Heart left ventricle (tissue), 16 donors: Measurements from ENCODE around the gene RIN3. TPM values are rescaled to one million over a fixed set of nuclear protein-coding genes. Genes with fewer than 3 reads are reported as not detected.

ENCODE experiments used
- ATAC-seq, 4 donors: fragments of 200-7000 bp; cut with Tn5 transposase; one replicate each; pipeline ENCODE4 v1.9.1; 2020 to 2022; ENCODE audit warnings: moderate library complexity in 4 of 4, mild to moderate bottlenecking in 3 of 4, moderate number of reproducible peaks in 1 of 4
- DNase-seq, 5 donors: peaks; one replicate each; pipeline ENCODE4 v3.0.0-alpha.2; 2020
- H3K27ac ChIP-seq, 12 donors: fragments of 200-600 bp; sonication (generic) in 4 of 12; one replicate each; pipeline versions ENCODE4 v1.5.0 to v1.8.0; 2016 to 2022; ENCODE audit warnings: mild to moderate bottlenecking in 2 of 12
- H3K27me3 ChIP-seq, 9 donors: fragments of 200-600 bp; sonication (generic) in 2 of 9; one replicate each; pipeline versions ENCODE4 v1.5.1 to v1.8.0; 2016 to 2022; ENCODE audit warnings: mild to moderate bottlenecking in 3 of 9
- H3K36me3 ChIP-seq, 9 donors: fragments of 200-600 bp; sonication (generic) in 2 of 9; one replicate each; pipeline versions ENCODE4 v1.5.0 to v1.8.0; 2018 to 2022; ENCODE audit warnings: mild to moderate bottlenecking in 2 of 9
- H3K4me1 ChIP-seq, 12 donors: fragments of 200-600 bp; sonication (generic) in 4 of 12; one replicate each; pipeline versions ENCODE4 v1.5.0 to v1.8.0; 2016 to 2022; ENCODE audit warnings: mild to moderate bottlenecking in 3 of 12
- H3K4me3 ChIP-seq, 12 donors: fragments of 200-600 bp; sonication (generic) in 4 of 12; one replicate each; pipeline versions ENCODE4 v1.5.0 to v1.8.0; 2017 to 2022; ENCODE audit warnings: mild to moderate bottlenecking in 9 of 12, moderate library complexity in 4 of 12
- H3K9me3 ChIP-seq, 12 donors: fragments of 200-600 bp; sonication (generic) in 4 of 12; one replicate each; pipeline versions ENCODE4 v1.5.0 to v1.8.0; 2016 to 2022; ENCODE audit warnings: mild to moderate bottlenecking in 1 of 12
- CTCF ChIP-seq, 12 donors: fragments of 200-600 bp; sonication (generic) in 4 of 12; IDR thresholded peaks; one replicate each; pipeline versions ENCODE4 v1.5.0 to v1.8.0; 2018 to 2022; ENCODE audit warnings: antibody characterized with exemption in 12 of 12, mild to moderate bottlenecking in 5 of 12
- POLR2A ChIP-seq, 2 donors: fragments of 450-650 bp; IDR thresholded peaks; one replicate each; pipeline ENCODE4 v1.6.1; 2017; ENCODE audit warnings: antibody characterized with exemption in 2 of 2, mild to moderate bottlenecking in 2 of 2, moderate library complexity in 2 of 2
- WGBS, 4 donors: extraction: QIAGEN DNeasy Blood & Tissue Kit in 2 of 4; methylation state at CpG; one replicate each; pipeline versions ENCODE4 v1.1.5 to v1.1.7; 2013 to 2018; 5-methylcytosine and 5-hydroxymethylcytosine counted together
- intact Hi-C, 10 donors: fragments of 100-400 bp; cut with DNase I; formaldehyde crosslinking; loops; one replicate each; pipeline versions ENCODE4 v1.11.1 to v1.14.2; 2022
- polyA plus RNA-seq, 2 donors: library from polyadenylated mRNA; stranded (reverse); fragments of 200-250 nt; gene quantifications; one replicate each; pipeline ENCODE4 v1.2.3, GENCODE V29; 2013
- total RNA-seq, 9 donors: library from RNA; depleted of rRNA in 2 of 9; stranded (reverse); fragments of >200 nt in 2 of 9; fragmentation: NEBNext Ultra II Directional in 3 of 9; extraction: Animal tissue kit (Norgen Biotek cat#: 25700) in 3 of 9; gene quantifications; one replicate each; pipeline versions ENCODE4 v1.1.0 to v1.2.4, GENCODE V29; 2016 to 2023
- donor health status: ischemic (EF 13 %, LVEDD 7.1; RV severe dilation, severe dysfunction).
- donor health status: healthy with polysubstance abuse.
- donor health status: DM: no; HTN: yes; CAD: no.
- donor health status: DM: no; HTN: no; CAD: no.
- donor health status: ischemic (EF 25% LVEDD 6.9; RV normal size, moderate dysfunction).
- donor health status: ischemic (EF 25% LVEDD 5.7; RV mildly dilated, moderate dysfunction).
- donor health status: healthy.
- donor health status: DM: yes; HTN: yes; CAD: no.
- donor health status: ischemic (EF 35%, LVEDD 5.7; RV mildly dilated, moderate dysfunction).
- donor health status: nonischemic (EF 11% LVEDD 7.7; RV severe dilation, severe dysfunction).
- donor health status: DM: yes; HTN: yes; CAD: no.
- donor health status: PGD.
- donor health status: ischemic (EF 29% LVEDD 5.4; RV normal size, mild dysfunction).
- donor health status: nonischemic (EF 23%, LVEDD 6.1; RV moderate dilation, normal function).

RIN3 gene
- total and polyA plus RNA-seq, 11 donors, result 8.6 to 37.0 (median 12.7) TPM

- no peak for DNase-seq
- intact Hi-C loops, result loop anchor here in 1 of 10 donors (10.0 kb wide), 1 partner anchor 83 kb away; no protein-coding TSS in a partner anchor
- no peak for ATAC-seq
- TF ChIP-seq POLR2A (IDR thresholded peaks at IDR 0.05) (no peak), CTCF (IDR thresholded peaks at IDR 0.05) (no peak)
- no peak overlapping the region for H3K27ac ChIP-seq
- H3K36me3 ChIP-seq, result no peaks in the 10 kb centered on the region
- no peak overlapping the region for H3K4me3 ChIP-seq
- H3K9me3 ChIP-seq, result peaks cover 0 to 23% (median 0%) of the 10 kb centered on the region in 12 donors
- H3K4me1 ChIP-seq, result peaks cover 0 to 50% (median 13%) of the 10 kb centered on the region in 12 donors
- H3K27me3 ChIP-seq, result no peaks in the 10 kb centered on the region
Observed at GRCh38 chr14:92591346-92591745, 77.8 kb downstream of the RIN3 start.

GRCh38 chr14:92595267-92595666 lies 81.7 kb downstream of the RIN3 start:
- Histone ChIP-seq H3K4me1 (peaks cover 0 to 22% (median 0%) of the 10 kb centered on the region in 12 donors), H3K4me3 (no peak overlapping the region), H3K9me3 (peaks cover 0 to 35% (median 0%) of the 10 kb centered on the region in 12 donors), H3K27me3 (no peaks in the 10 kb centered on the region), H3K27ac (no peak overlapping the region), H3K36me3 (no peaks in the 10 kb centered on the region)
- DNase-seq (no peak), ATAC-seq (no peak)
- TF ChIP-seq CTCF (IDR thresholded peaks at IDR 0.05) (no peak), POLR2A (IDR thresholded peaks at IDR 0.05) (no peak)
- 93 to 99% (median 96%) methylated on average over 3 of the region's 3 CpGs for WGBS, 4 donors
- intact Hi-C loops, result loop anchor here in 2 of 10 donors (5.0 to 10.0 kb wide), 2 partner anchors 80 to 82 kb away; no protein-coding TSS in a partner anchor

GRCh38 chr14:92596331-92596907 lies 82.8 kb downstream of the RIN3 start:
- TF ChIP-seq CTCF (IDR thresholded peaks at IDR 0.05), result no peak
- no peak for TF ChIP-seq POLR2A (IDR thresholded peaks at IDR 0.05)
- WGBS, 4 donors, result 77 to 85% (median 79%) methylated on average over 9 of the region's 9 CpGs
- ATAC-seq, result no peak
- H3K4me1 ChIP-seq, result peaks cover 0 to 20% (median 0%) of the 10 kb centered on the region in 12 donors
- H3K36me3 ChIP-seq, result no peaks in the 10 kb centered on the region
- no peak overlapping the region for H3K4me3 ChIP-seq
- H3K27ac ChIP-seq, result no peak overlapping the region
- intact Hi-C loops, result loop anchor here in 2 of 10 donors (5.0 to 10.0 kb wide), 2 partner anchors 78 to 81 kb away; no protein-coding TSS in a partner anchor
- no peaks in the 10 kb centered on the region for H3K27me3 ChIP-seq
- H3K9me3 ChIP-seq, result peaks cover 0 to 28% (median 0%) of the 10 kb centered on the region in 12 donors
- no peak for DNase-seq

DNA sequence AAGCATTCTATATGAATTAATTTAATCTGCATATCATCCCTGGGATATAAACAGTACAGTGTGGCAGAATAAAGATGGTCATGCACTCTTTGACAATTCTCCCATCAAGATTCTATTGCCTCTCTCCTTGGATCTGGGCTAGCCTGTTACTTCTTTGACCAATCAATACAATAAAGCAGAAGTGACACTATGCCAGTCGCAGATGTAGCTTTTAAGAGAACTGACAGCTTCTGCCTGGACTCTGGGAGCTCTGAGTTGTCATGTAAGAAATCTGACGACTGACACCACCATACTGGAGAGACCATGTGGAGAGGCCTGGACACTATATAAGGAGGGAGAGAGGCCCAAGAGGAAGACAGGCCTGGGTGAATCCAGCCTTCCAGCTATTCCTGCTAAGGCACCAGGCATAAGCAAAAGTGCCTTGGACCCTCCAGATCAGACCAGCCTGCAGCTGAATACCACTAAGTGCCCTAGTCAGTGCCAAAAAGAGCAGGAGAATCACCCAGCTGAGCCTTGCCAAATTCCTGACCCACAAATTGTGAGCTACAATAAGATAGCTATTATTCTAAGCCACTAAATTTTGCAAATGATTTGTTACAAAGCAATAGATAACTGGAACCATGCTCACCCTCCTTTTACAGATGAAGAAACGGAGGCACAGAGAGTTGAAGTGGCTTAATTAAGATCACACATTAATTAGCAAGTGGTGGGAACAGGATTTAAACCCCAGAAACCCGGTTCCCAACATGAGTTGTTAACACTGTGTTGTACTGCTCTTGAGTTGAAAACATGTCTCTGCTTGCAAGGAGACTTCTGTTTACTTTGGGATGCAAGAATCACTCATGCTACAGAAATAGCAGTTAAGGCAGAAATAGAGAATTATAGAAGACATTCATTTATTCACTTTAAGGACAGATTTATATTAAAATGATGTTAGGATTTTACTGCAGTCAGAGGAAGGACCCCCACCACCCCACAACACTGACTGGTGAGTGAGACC lies 84.6 kb downstream of the RIN3 start:
- peaks cover 0 to 23% (median 0%) of the 10 kb centered on the region in 12 donors for H3K9me3 ChIP-seq
- peaks cover 0 to 27% (median 16%) of the 10 kb centered on the region in 12 donors for H3K4me1 ChIP-seq
- no peak for TF ChIP-seq POLR2A (IDR thresholded peaks at IDR 0.05)
- no peak for TF ChIP-seq CTCF (IDR thresholded peaks at IDR 0.05)
- no peak for DNase-seq
- no peak for ATAC-seq
- intact Hi-C loops, result loop anchor here in 2 of 10 donors (5.0 to 10.0 kb wide), 2 partner anchors 77 to 79 kb away; no protein-coding TSS in a partner anchor
- 74 to 91% (median 85%) methylated on average over 4 of the region's 4 CpGs for WGBS, 4 donors
- no peaks in the 10 kb centered on the region for H3K27me3 ChIP-seq
- no peaks in the 10 kb centered on the region for H3K36me3 ChIP-seq
- H3K27ac ChIP-seq, result no peak overlapping the region
- no peak overlapping the region for H3K4me3 ChIP-seq
